Effector memory CD8-positive, alpha-beta T cell (primary cell): ENCODE measurements around the gene DLGAP4.

Source experiments
- ATAC-seq: fragments of 150-1000 bp; cut with Tn5 transposase; replicated peaks from 2 replicates; pipeline ENCODE4 v1.10.0; 2021; ENCODE audit warnings: mild to moderate bottlenecking, moderate library complexity
- DNase-seq, 3 experiments: peaks; one replicate each; pipeline ENCODE4 v3.0.0; 2021
- H3K27ac Mint-ChIP-seq, 2 donors: one replicate each; pipeline ENCODE4 v1.8.0; 2022; ENCODE audit warnings: mild to moderate bottlenecking in 2 of 2, mixed read lengths in 2 of 2, moderate library complexity in 2 of 2
- H3K27me3 Mint-ChIP-seq, 2 donors: one replicate each; pipeline ENCODE4 v1.8.0; 2022; ENCODE audit warnings: mixed read lengths in 2 of 2
- H3K36me3 Mint-ChIP-seq: one replicate; pipeline ENCODE4 v1.8.0; 2022; ENCODE audit warnings: mild to moderate bottlenecking, moderate library complexity, mixed read lengths; ENCODE audit not compliant: insufficient read depth
- H3K4me1 Mint-ChIP-seq, 2 donors: one replicate each; pipeline ENCODE4 v1.8.0; 2022; ENCODE audit warnings: low read depth in 2 of 2, mixed read lengths in 2 of 2
- H3K4me3 Mint-ChIP-seq, 2 donors: one replicate each; pipeline ENCODE4 v1.8.0; 2022; ENCODE audit warnings: mild to moderate bottlenecking in 2 of 2, mixed read lengths in 2 of 2, moderate library complexity in 2 of 2
- H3K9me3 Mint-ChIP-seq, 2 donors: one replicate each; pipeline ENCODE4 v1.8.0; 2022; ENCODE audit warnings: mixed read lengths in 2 of 2

Gene DLGAP4

DNA sequence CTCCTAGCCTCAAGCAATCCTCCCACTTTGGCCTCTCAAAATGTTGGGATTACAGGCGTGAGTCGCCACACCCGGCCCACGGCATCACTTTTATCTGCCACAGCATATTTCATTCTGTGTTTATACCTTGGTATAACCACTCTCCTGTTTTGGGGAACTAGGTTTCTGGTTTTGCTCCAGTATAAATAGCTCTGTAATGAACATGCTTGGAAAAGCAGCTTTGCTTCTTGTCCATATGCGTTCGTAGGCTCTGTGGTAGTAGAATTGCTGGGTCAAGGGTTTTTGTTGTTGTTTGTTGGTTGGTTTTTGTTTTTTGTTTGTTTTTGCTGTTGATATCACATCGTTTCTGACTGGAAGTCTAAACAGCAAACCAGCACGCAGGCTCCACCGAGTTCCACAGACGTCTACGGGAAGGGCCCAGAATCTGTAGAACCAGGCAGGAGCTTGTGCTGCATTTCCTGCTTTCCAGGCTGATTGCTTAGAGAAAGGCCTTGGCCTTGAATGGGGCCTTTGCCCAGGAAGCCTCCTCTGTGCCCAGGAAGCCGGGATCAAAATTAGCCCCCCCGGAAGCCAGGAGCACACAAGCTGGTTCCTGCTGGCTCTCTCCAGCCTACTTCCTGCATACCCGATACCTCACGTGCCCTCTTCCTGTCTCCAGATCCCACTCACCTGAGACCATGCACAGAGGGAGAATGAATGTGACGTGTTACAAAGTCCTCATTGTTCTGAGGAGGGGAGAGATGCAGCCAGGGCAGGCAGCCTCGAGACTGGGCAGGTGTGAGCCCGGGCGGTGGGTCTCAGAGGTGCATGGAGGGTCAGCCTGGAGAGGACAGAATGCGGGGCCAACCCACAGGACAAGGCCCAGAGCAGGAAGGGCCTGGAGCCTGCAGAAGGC, 35.1 kb upstream of the DLGAP4 start:
- no peaks in the 10 kb centered on the region for H3K36me3 Mint-ChIP-seq
- no peaks in the 10 kb centered on the region for H3K9me3 Mint-ChIP-seq
- no peak overlapping the region for H3K27ac Mint-ChIP-seq
- no peak overlapping the region for H3K4me3 Mint-ChIP-seq
- peaks cover 30 to 56% of the 10 kb centered on the region in 2 donors for H3K27me3 Mint-ChIP-seq
- ATAC-seq, result no peak
- DNase-seq, result no peak
- H3K4me1 Mint-ChIP-seq, result no peaks in the 10 kb centered on the region

DNA sequence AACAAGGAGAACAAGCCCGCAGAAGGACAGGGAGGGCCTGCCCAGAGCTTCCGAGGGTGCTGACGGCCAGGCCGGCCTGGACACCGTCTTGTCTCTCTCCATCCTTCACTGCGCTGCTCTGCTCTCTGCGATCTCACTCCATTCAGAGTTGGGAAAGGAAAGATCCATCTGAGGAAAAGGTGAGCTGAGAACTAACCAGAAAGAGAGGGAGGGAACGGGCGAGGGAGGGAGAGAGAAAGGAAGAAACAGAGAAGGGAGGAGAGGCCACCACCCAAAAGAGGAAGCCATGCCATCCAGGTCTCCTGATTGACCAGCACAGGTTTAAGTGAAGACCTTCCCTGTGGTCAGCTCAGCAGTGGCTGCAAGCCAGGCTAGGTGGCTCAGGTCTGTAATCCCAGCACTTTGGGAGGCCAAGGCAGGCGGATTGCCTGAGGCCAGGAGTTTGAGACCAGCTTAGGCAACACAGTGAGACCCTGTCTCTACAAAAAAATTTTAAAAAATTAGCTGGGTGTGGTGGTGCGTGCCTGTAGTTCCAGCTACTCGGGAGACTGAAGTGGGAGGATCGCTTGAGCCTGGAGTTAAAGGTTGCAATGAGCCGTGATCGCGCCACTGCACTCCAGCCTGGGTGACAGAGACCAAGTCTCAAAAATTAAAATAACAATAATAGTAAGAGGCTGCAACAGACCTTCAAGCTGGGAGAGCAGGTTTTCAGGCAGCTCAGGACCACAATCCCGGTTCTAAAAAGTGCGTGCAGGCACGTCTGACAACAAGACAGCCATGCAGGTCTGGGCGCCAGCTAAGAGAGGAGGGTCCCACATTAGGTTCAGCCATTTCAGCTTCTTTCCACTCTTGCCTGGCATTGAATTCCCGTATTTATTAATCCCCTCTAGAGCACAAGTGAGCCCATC, 34.2 kb upstream of the DLGAP4 start:
- H3K9me3 Mint-ChIP-seq, result no peaks in the 10 kb centered on the region
- no peak for ATAC-seq
- no peaks in the 10 kb centered on the region for H3K36me3 Mint-ChIP-seq
- no peak overlapping the region for H3K4me3 Mint-ChIP-seq
- DNase-seq, result no peak
- no peaks in the 10 kb centered on the region for H3K4me1 Mint-ChIP-seq
- H3K27me3 Mint-ChIP-seq, result peaks cover 30 to 49% of the 10 kb centered on the region in 2 donors
- no peak overlapping the region for H3K27ac Mint-ChIP-seq

DNA sequence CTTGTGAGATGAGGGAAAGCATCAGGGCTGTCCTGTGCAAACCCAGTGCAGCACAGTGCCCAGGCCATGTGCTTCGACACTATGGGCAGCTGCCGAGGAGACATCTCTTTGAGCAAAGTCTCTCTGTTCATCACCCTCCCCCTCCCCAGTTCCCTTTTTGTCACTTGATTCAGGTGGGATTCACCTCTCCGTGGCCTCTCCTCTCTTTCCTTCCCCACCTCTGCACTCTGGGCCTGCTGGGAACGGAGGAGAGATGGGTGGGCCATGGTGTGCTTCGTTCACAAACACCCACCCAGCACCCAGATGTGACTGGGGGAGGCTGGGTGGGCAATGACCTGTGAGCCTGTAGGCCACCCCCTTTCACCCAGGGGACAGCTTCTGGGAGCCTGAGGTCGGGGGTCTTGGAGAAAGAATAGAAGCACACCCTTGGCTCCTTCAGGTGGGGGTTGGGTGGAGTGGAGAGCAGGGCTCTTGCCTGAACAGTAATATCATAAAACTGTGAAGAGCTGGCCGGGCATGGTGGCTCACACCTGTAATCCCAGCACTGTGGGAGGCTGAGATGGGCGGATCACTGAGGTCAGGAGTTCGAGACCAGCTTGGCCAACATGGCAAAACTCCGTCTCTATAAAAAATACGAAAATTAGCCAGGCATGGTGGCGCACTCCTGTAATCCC, 33.5 kb upstream of the DLGAP4 start:
- no peaks in the 10 kb centered on the region for H3K36me3 Mint-ChIP-seq

DNA sequence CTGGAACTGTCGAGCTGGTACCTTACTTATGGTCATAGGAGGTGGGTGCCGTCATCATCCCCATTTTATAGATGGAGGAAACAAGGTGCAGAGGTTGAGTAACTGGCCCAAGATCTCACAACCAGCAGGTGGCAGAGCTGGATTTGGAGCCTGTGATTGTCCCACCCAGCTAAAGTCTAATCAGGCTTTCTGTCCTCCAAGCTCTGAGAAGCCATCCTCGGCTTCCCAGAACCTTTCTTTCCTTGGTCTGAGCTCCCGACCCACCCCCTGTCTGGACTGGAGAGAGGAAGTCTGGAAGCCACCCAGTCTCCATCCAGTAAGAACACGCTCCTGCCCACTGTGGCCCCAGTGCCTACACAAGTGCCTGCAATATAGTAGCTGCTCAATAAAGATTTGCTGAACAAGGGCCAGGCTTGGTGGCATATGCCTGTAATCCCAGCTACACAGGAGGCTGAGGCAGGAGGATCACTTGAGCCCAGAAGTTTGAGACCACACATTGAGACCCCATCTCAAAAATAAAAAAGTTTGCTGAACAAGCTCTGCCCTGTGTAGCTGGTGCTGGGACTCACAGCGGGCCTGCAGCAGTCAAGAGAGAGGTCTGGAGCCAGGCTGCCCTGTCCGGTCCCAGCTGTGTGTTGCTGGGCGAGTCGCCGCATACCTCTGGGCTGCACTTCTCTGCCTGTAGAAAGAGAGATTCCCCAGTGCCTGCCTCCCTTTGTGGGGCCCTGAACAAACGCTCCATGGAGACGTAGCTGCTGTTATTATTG, 32.5 kb upstream of the DLGAP4 start:
- H3K27me3 Mint-ChIP-seq, result peaks cover 38 to 58% of the 10 kb centered on the region in 2 donors
- DNase-seq, result no peak
- H3K4me1 Mint-ChIP-seq, result no peaks in the 10 kb centered on the region
- no peak overlapping the region for H3K4me3 Mint-ChIP-seq
- H3K27ac Mint-ChIP-seq, result no peak overlapping the region
- no peaks in the 10 kb centered on the region for H3K9me3 Mint-ChIP-seq
- no peak for ATAC-seq
- no peaks in the 10 kb centered on the region for H3K36me3 Mint-ChIP-seq

More for the DNA sequence above, 33.5 kb upstream of the DLGAP4 start:
- H3K9me3 Mint-ChIP-seq, result no peaks in the 10 kb centered on the region
- ATAC-seq, result no peak
- H3K27me3 Mint-ChIP-seq, result peaks cover 32 to 51% of the 10 kb centered on the region in 2 donors
- no peaks in the 10 kb centered on the region for H3K4me1 Mint-ChIP-seq
- no peak overlapping the region for H3K4me3 Mint-ChIP-seq
- DNase-seq, result no peak
- H3K27ac Mint-ChIP-seq, result no peak overlapping the region

DNA sequence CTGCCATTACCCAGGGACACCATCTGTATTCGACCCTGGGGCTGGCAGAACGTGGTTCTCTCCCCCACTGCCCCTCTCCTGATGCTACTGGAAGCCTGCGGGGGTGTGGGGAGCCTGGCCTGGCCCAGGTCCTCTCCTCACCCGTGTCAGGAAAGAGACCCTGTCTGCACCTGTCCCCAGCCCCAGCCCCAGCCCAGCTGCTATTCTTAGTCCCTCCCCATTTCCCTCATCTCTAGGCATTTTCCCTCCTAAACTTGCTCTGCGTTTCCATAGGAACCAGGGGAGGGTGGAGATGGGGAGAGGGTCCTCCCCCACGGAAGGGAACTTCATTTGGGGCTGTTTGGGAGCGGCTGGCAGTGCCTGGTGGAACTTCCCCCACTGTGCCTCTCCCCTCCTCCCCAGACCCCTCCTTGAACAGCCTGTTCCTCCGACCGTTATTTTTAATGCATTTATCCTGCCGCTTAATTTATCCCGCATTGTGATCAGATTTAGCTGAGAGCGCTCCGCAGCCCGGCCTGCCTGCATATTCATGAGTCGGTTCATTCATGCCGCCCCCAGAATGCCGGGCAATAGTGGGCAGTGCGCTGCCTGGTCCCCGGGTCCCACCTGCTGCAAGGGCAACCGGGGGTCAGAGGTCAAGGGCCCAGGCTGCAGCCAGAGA, 31.8 kb upstream of the DLGAP4 start:
- H3K27me3 Mint-ChIP-seq, result peaks cover 38 to 58% of the 10 kb centered on the region in 2 donors

DNA sequence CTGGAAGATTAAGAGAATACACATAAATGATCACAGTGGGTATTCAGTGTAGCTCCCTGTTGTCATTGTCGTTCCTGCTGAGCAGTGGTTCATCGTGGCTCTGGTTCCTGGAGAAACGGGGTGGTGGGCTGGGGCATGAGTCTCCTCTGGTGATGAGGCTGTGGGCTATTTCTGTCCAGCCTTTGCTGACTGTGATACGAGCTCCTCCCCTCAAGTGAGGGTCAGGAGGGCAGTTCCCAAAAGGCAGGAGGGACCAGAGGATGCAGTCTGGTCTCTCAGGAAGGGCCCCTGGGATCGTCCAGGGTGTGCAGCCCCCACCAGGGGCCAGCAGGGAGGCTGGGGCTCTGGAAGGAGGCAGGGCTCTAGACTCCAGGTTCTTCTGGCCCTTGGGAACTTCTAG, 31.1 kb upstream of the DLGAP4 start:
- H3K36me3 Mint-ChIP-seq, result no peaks in the 10 kb centered on the region
- no peaks in the 10 kb centered on the region for H3K4me1 Mint-ChIP-seq
- H3K27me3 Mint-ChIP-seq, result peaks cover 39 to 61% of the 10 kb centered on the region in 2 donors
- H3K27ac Mint-ChIP-seq, result no peak overlapping the region
- ATAC-seq (no peak), DNase-seq (no peak)
- no peak overlapping the region for H3K4me3 Mint-ChIP-seq
- H3K9me3 Mint-ChIP-seq, result no peaks in the 10 kb centered on the region

More for the DNA sequence above, 31.8 kb upstream of the DLGAP4 start:
- H3K9me3 Mint-ChIP-seq, result no peaks in the 10 kb centered on the region
- H3K27ac Mint-ChIP-seq, result no peak overlapping the region
- no peaks in the 10 kb centered on the region for H3K36me3 Mint-ChIP-seq
- DNase-seq (no peak), ATAC-seq (no peak)
- no peaks in the 10 kb centered on the region for H3K4me1 Mint-ChIP-seq
- H3K4me3 Mint-ChIP-seq, result no peak overlapping the region

DNA sequence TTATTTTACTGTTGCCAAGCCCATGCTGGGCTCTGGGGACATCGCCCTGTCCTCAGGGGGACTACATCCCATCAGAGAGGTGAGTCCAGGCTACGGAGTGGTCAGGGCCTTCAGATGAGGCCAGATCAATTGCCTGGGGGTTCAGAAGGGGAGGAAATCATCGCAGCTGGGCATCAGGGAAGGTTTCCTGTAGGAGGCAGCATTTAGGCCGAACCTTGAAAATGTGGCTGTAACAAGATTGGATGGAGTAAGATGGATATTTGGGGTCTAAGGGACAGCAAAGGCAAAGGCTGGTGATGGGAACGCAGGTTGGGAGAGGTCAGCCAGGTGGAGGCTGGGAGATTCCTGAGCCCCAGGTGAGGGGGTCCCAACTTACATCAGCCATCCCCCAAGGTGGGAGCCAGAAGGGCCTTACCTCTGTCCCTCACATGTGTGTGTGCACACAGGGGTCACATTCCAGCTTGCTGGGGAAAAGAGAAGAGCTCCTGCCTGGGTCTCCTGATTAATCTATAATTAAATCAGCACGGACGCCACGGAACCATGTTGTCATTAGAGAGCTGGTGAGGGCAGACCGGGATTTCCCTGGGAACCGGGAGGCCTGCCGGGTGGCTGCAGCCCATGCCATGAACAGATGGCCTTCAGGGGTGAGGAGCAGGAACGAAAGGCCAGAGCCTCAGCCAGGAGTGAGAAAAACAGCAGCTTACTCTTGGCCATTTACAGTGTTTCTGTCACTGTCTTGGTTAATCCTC, 30.5 kb upstream of the DLGAP4 start:
- DNase-seq (no peak), ATAC-seq (no peak)
- Mint-ChIP-seq H3K36me3 (no peaks in the 10 kb centered on the region), H3K27ac (no peak overlapping the region), H3K9me3 (no peaks in the 10 kb centered on the region), H3K4me1 (no peaks in the 10 kb centered on the region), H3K27me3 (peaks cover 45 to 65% of the 10 kb centered on the region in 2 donors), H3K4me3 (no peak overlapping the region)

DNA sequence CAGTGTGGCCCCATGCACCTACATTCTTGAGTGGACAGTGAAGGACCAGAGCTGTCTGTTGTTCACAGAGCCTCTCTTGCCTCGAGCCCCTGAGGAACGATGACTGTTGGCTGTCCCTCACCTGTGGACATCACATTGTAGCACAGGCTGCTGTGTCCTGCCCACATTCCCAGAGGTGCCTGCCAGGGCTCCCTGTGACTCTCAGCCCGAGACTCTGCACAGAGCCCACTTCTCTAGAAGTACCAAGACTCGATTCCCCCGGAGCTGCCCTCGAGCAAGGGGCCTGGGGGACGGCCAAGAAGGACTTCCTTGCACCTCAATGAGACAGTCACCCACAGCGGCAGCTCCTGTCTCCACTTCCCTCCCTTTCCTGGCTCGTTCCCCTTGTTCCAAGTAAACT, 28.6 kb upstream of the DLGAP4 start:
- no peak overlapping the region for H3K4me3 Mint-ChIP-seq
- no peaks in the 10 kb centered on the region for H3K9me3 Mint-ChIP-seq
- no peak overlapping the region for H3K27ac Mint-ChIP-seq
- no peaks in the 10 kb centered on the region for H3K36me3 Mint-ChIP-seq
- DNase-seq (no peak), ATAC-seq (no peak)
- peaks cover 44 to 68% of the 10 kb centered on the region in 2 donors for H3K27me3 Mint-ChIP-seq
- H3K4me1 Mint-ChIP-seq, result no peaks in the 10 kb centered on the region

DNA sequence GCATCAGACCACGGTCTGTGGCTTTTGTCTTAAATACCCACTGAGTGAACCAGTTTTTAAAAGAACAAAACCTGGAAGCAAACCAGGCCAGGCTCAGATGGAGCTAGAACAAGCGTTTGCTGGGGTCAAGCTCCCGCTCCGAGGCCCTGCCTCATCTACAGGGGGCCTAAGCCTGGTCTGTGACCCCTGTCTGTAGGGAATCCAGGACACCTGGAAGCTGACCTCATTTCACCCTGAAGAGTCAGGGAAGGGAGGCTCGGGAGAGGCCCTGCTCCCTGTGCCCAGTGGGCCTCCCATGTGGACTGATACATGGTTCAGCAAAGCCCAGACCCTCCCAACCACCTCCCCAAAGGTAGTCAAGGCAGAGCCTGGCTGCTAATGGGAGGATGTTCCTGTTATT, 26.8 kb upstream of the DLGAP4 start:
- Mint-ChIP-seq H3K4me3 (no peak overlapping the region), H3K36me3 (no peaks in the 10 kb centered on the region), H3K9me3 (no peaks in the 10 kb centered on the region), H3K27me3 (peaks cover 40 to 58% of the 10 kb centered on the region in 2 donors), H3K27ac (no peak overlapping the region), H3K4me1 (no peaks in the 10 kb centered on the region)
- DNase-seq (no peak), ATAC-seq (no peak)

DNA sequence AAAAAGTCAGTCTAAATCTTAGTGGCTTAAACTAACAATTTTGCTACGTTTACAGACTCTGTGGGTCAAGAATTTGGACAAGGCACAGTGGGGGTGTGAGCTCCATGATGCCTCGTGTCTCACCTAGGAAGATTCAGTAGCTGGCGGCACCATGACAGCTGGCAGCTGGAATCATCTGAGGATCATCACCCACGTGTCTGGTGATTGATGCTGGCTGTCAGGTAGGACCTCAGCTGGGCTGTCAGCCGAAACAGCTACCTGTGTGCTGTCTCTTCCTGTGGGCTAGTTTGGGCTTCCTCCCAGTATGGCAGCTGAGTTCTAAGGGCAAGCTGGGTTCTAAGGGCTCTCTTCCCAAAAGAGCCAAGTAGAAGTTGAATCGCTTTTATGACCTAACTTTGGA, 26.4 kb upstream of the DLGAP4 start:
- H3K4me3 Mint-ChIP-seq, result no peak overlapping the region
- no peaks in the 10 kb centered on the region for H3K9me3 Mint-ChIP-seq
- peaks cover 39 to 56% of the 10 kb centered on the region in 2 donors for H3K27me3 Mint-ChIP-seq
- H3K36me3 Mint-ChIP-seq, result no peaks in the 10 kb centered on the region
- H3K4me1 Mint-ChIP-seq, result no peaks in the 10 kb centered on the region
- ATAC-seq (no peak), DNase-seq (no peak)
- H3K27ac Mint-ChIP-seq, result no peak overlapping the region

DNA sequence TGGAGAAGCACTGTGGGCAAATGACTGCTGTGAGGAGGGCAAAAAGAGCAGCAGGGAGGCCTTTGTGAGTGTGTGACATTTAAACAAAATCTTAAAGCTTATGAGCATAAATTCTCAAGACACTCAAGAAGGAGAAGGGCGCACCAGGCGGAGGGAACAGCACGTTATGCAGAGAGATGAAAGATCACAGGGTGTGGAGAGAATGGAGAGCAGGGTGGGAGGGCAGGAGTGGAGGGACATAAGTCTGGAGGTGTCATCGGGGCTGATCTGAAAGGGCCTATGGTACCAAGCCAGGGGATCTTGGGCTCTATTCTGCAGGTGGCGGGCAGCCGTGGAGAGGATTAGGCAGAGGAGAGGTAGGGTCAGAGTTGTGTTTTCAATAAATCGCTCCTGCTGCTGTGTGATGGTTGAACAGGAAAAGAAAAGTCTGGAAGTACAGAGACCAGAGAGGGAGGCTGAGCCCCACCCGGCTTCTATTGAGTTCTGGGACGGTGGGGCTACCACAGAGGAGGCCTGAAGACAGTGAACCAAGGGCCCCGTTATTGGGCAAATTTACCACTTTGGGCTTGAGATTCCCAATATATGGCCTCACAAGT, 24.3 kb upstream of the DLGAP4 start:
- Mint-ChIP-seq H3K9me3 (no peaks in the 10 kb centered on the region), H3K27me3 (peaks cover 30 to 57% of the 10 kb centered on the region in 2 donors), H3K27ac (no peak overlapping the region), H3K4me3 (no peak overlapping the region), H3K36me3 (no peaks in the 10 kb centered on the region), H3K4me1 (no peaks in the 10 kb centered on the region)
- DNase-seq (no peak), ATAC-seq (no peak)

DNA sequence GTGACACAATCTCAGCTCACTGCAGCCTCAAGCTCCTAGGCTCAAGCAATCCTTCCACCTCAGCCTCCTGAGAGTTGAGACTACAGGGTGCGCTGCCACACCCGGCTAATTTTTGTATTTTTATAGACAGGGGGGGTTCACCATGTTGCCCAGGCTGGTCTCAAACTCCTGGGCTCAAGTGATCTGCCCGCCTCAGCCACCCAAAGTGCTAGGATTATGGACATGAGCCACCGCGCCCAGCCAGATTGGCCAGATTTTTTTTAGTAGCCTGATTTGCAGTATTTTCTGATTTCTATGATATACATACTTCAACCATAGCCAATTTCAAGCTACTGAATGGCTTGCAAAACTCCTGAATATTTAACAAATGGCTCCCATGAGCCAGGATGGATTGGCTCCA, 21.4 kb upstream of the DLGAP4 start:
- H3K4me1 Mint-ChIP-seq, result no peaks in the 10 kb centered on the region
- no peak overlapping the region for H3K4me3 Mint-ChIP-seq
- ATAC-seq (no peak), DNase-seq (no peak)
- no peaks in the 10 kb centered on the region for H3K9me3 Mint-ChIP-seq
- H3K36me3 Mint-ChIP-seq, result no peaks in the 10 kb centered on the region
- peaks cover 36 to 64% of the 10 kb centered on the region in 2 donors for H3K27me3 Mint-ChIP-seq
- no peak overlapping the region for H3K27ac Mint-ChIP-seq
